Measurements from ENCODE around the gene DUSP7.

Gene DUSP7

GRCh38 chr3:52020796-52021195 is 35.6 kb downstream of the DUSP7 start:
- DNase-seq: peak in 1 of 10 donors; percentile 64
- intact Hi-C loops (cut with DNase I): no loop called here

GRCh38 chr3:52019352-52020080 is 36.9 kb downstream of the DUSP7 start:
- peak in 1 of 10 donors; percentile 76 for DNase-seq
- intact Hi-C loops (cut with DNase I): no loop called here

- intact Hi-C loops (cut with DNase I): no loop called here
- peak in 1 of 10 donors; percentile 46 for DNase-seq
Observed at GRCh38 chr3:52018319-52019000, 37.9 kb downstream of the DUSP7 start.

GRCh38 chr3:52017586-52017985 is 38.8 kb downstream of the DUSP7 start:
- intact Hi-C loops (cut with DNase I): no loop called here
- DNase-seq: peak in 2 of 10 donors; percentile 55 to 81

GRCh38 chr3:52015438-52016228 is 40.7 kb downstream of the DUSP7 start:
- intact Hi-C loops (cut with DNase I): no loop called here
- DNase-seq: peak in 1 of 10 donors; percentile 33

- intact Hi-C loops (cut with DNase I): no loop called here
- peak in 3 of 10 donors; percentile 40 to 66 (median 46) for DNase-seq
Observed at GRCh38 chr3:52014613-52015012, 41.8 kb downstream of the DUSP7 start.

- DNase-seq: peak in 1 of 10 donors; percentile 67
- intact Hi-C loops (cut with DNase I): no loop called here
Observed at GRCh38 chr3:52013802-52014598, 42.4 kb downstream of the DUSP7 start.

- intact Hi-C loops (cut with DNase I): no loop called here
- peak in 1 of 10 donors; percentile 35 for DNase-seq
Observed at GRCh38 chr3:52012699-52013098, 43.7 kb downstream of the DUSP7 start.

GRCh38 chr3:52010431-52010830 is 45.9 kb downstream of the DUSP7 start:
- no peak for DNase-seq
- intact Hi-C loops (cut with DNase I): no loop called here

- intact Hi-C loops (cut with DNase I): no loop called here
- no peak for DNase-seq
Observed at GRCh38 chr3:52007291-52007690, 49.1 kb downstream of the DUSP7 start.

- intact Hi-C loops (cut with DNase I): no loop called here
Observed at GRCh38 chr3:52006820-52007133, 49.6 kb downstream of the DUSP7 start.

GRCh38 chr3:52006017-52006819 is 50.2 kb downstream of the DUSP7 start:
- peak in 1 of 10 donors; percentile 69 for DNase-seq
- intact Hi-C loops (cut with DNase I): no loop called here

More at GRCh38 chr3:52006820-52007133, 49.6 kb downstream of the DUSP7 start:
- DNase-seq: peak in 1 of 10 donors; percentile 55

- intact Hi-C loops (cut with DNase I): loop anchor here (2.0 kb wide), 1 partner anchor 47 kb away; no protein-coding TSS in a partner anchor
- DNase-seq: peak in 5 of 10 donors; percentile 47 to 91 (median 84)
Observed at GRCh38 chr3:52005571-52005986, 50.8 kb downstream of the DUSP7 start.

- peak in 1 of 10 donors; percentile 73 for DNase-seq
- intact Hi-C loops (cut with DNase I): loop anchor here (2.0 to 5.0 kb wide), 2 partner anchors 48 to 332 kb away; no protein-coding TSS in a partner anchor
Observed at GRCh38 chr3:52004906-52005395, 51.4 kb downstream of the DUSP7 start.

GRCh38 chr3:52004163-52004787 is 52.1 kb downstream of the DUSP7 start:
- peak; percentile 52 to 96 (median 72) for DNase-seq
- intact Hi-C loops (cut with DNase I): loop anchor here (2.0 to 5.0 kb wide), 2 partner anchors 49 to 333 kb away; no protein-coding TSS in a partner anchor

GRCh38 chr3:52002748-52003147 is 53.6 kb downstream of the DUSP7 start:
- intact Hi-C loops (cut with DNase I): loop anchor here (5.0 kb wide), 1 partner anchor 335 kb away; no protein-coding TSS in a partner anchor
- DNase-seq: peak in 1 of 10 donors; percentile 39

GRCh38 chr3:52001443-52001974 is 54.9 kb downstream of the DUSP7 start:
- intact Hi-C loops (cut with DNase I): loop anchor here (1.0 to 5.0 kb wide), 3 partner anchors 121 to 336 kb away; no protein-coding TSS in a partner anchor

GRCh38 chr3:51999846-52000245 is 56.5 kb downstream of the DUSP7 start:
- intact Hi-C loops (cut with DNase I): loop anchor here (5.0 kb wide), 1 partner anchor 337 kb away; no protein-coding TSS in a partner anchor
- no peak for DNase-seq

More at GRCh38 chr3:52001443-52001974, 54.9 kb downstream of the DUSP7 start:
- peak; percentile 62 to 97 (median 82) for DNase-seq
